ENCODE results near the gene RGS18.
"Not testable (repeated sequence)": the region's sequence is repeated elsewhere in the genome, so short reads cannot be mapped to it uniquely, and the experiment has no call there.

Gene RGS18

DNA sequence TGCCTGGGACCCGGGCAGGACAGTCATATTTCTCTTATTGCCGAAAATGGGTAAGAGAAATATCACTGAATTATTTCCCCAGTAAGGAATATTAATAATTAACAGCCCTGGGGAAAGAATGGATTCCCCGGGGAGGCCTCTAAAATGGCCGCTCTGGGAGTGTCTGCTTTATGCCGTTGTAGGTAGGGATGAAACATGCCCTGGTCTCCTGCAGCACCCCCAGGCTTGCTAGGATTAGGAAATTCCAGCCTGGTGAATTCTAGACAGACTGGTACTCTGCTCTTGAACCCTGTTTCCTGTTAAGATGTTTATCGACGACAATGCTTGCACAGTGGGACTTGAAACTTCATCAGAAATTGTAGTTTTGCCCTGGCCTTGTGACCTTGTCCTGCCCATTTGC is 6.7 kb downstream of the RGS18 start:
- DNase-seq (ENCODE audit: low read depth in 4 of 4, low spot score in 1 of 4) = not testable (repeated sequence)

DNA sequence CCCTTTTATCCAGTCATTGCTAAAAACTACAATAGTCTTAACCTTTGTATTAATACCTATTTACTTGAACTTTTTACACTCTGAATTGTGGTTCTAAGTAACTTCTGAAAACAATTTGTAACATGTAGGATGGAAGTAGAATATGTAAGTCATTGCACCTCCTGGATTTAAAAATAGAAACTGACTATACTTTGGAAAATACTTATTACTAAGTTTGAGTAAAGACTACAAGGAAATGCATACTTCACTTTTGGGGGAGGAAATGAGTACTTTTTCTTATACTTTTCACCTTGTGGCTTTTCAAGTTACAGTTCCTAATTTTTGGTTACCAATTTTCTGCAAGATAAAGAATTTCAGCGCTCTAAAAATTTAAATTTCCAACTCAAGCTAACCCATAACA is 8.7 kb downstream of the RGS18 start:
- DNase-seq (ENCODE audit: low read depth in 4 of 4, low spot score in 1 of 4) = no peak

DNA sequence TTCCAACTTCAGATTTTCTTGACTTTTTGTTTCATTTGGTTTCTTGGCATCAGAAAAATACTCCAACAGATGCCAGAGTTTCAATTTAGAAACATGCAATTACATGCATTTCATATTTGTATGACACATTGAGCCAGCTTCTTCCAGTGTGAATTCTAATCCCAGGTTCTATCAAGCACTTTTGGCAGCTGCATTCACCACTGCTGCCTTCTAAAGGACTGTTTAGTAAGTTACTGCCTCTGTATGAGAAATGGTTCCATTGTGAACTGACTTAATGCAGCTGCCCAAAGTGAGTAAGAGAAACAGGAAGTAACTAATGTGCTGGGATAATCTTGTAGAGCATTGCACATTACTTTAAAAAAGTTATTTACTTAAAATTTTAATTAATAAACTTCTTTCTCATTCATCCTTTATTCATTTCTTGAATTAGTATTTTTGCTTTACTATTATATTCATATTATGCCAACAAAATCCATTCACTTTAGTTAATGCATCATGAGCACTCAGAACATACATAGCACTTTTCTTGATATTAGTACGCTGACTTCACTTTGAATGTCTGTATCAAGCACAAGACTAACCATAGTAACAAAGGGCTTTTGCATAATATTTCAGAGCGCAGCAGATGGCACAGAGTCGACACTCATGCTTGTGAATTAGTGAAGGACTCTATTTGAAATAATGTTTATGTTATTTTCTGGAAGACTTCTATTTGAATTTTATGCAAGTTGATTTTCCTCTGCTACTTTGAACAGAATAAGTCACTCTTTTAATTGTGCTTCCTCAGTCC is 9.8 kb downstream of the RGS18 start:
- no peak for DNase-seq (ENCODE audit: low read depth in 4 of 4, low spot score in 1 of 4)

DNA sequence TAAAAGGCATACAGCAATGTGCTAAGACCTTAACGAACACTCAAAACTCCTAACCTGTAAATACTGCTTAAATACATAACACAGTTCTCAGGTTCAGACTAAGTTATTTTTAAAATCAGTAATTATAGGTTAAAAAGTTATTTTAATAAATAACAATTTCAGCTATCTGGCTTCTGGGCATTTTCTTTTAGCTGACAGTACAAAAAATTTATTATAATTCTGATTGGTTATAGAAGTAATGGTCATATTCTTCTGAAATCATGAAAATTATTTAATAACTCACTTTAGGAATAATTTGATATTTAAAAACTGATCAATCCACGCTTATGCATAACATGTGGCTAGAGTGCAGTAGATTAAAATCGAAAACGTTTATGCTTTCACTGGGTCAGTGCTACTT is 10.7 kb downstream of the RGS18 start:
- DNase-seq (ENCODE audit: low read depth in 4 of 4, low spot score in 1 of 4) = no peak

DNA sequence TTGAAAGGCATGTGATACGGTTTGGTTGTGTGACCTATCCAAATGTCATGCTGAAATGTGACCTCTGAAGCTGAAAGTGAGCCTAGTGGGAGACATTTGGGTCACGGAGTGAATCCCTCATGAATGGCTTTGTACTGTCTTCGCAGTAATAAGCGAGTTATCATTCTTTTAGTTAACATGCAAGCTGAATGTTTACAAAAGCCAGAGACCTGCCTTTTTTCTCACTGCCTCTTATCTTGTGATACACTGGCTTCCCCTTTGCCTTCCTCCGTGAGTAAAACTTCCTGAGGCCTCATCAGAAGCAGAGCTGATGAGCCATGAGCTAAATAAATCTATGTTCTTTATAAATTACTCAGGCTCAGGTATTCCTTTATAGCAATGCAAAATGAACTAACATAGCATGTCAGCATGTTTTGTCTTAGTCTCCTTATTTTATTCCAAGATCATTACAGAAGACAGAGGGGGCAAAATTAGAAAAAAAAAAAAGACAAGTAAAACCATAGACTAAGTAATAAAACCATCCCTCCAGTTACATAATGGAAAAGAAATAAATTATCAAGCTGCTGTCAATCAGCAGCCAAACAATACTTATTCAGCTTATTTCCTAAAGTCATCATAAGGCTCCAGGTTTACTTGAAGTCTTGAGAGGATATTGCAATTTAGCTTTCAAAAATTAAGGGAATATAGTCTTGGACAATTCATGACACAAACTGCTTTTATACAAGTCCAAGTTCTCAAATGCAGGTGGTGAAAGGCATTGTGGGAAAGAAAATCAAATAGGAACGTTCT is 12.1 kb downstream of the RGS18 start:
- no peak for DNase-seq (ENCODE audit: low read depth in 4 of 4, low spot score in 1 of 4)

DNA sequence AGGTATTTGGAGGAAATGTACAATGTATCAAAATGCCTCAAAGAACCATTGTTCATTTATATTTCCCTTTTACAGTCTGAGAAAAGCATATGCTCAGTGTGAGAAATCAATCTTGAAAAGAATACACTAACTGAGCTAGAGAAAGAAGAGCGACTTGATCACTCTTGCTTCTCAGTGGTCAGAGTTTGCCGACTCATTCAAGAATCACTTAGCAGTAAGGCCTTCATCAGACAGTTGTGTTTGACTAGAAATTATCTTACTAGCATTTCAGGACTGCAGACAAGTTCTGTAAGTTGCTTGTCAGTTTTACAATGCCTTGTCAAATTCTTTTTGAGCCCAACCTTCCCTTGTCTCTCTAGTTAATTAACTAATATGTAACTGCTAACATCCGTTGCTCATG is 12.9 kb downstream of the RGS18 start:
- no peak for DNase-seq (ENCODE audit: low read depth in 4 of 4, low spot score in 1 of 4)

DNA sequence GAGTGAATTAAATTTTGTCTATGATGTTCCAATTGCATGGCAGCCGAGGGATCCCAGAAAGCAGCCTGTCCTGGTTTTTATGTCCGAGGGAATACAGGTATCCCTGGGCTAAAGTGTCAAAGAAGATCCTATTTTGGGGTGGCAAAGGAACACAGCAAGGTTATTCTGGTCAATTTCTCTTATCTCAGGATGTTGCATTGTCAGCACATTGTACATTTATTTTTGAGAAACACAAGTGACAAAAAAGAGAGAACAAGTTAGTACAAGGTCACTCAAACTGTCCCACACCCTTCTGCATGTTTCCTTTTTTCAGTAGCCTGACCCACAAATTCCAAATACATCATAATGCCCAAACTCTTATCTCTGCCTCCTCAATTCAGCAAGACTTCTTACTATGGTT is 17.7 kb downstream of the RGS18 start:
- no peak for DNase-seq (ENCODE audit: low read depth in 4 of 4, low spot score in 1 of 4)

DNA sequence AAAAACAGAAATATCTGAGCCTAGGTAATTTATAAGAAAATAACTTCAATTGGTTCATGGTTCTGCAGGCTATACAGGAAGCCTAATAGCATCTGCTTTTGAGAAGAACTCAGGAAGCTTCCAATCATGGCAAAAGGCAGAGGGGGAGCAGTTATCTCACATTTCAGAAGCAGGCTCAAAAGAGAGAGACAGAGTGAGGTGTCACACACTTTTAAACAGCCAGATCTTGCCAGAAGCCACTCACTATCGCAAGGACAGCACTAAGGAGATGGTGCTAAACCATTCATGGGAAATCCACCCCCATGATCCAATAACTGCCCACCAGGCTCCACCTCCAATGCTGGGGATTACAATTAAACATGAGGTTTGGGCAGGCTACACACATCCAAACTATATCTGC is 25.5 kb downstream of the RGS18 start:
- no peak for DNase-seq (ENCODE audit: low read depth in 4 of 4, low spot score in 1 of 4)

DNA sequence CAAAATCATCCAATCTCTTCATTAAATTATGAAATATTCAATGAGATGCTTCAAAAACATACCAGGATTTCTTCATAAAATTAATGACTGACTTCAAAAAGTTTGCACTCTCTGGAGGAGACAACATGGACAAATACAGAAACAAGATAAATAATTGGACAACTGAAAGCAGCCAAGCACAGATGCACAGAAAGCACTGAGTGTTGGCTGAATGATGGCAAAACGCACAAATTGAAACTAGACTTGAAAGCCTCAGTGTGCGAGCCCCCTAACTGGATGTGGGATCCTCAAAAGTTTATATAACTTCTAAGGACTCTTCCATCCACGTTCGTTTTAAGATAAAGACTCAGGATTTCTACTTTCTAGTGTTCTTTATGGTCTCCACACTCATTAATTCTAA is 27.9 kb downstream of the RGS18 start:
- no peak for DNase-seq (ENCODE audit: low read depth in 4 of 4, low spot score in 1 of 4)

DNA sequence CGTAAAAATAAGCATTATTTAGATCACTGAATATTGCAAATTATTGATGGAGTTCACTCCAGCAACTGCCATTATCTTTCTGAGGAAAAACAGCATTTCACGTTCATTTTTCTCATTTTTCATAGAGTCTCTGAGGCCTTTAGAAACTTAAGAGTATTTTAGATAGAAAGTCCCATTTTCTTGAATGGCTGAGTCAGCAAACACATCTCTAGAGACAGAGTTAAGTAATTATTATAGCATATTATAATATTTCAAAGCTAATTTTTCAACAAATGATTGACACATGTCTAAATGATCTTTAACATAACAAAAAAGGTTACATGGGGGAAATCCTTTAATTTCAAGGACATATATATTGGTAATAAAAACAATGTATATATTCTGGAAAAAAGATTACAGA is 31.8 kb downstream of the RGS18 start:
- DNase-seq (ENCODE audit: low read depth in 4 of 4, low spot score in 1 of 4) = no peak

DNA sequence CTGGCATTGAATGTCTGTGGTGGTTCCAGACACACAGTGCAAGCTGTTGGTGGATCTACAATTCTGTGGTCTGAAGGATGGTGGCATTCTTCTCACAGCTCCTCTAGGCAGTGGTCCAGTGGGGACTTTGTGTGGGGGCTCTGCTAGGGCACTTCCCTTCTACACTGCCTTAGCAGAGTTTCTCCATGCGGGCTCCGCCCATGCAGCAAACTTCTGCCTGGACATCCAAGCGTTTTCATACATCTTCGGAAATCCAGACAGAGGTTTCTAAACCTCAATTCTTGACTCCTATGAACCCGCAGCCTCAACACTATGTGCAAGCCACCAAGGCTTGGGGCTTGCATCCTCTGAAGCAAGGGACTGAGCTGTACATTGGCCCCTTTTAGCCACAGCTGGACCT is 43.0 kb downstream of the RGS18 start:
- no peak for DNase-seq (ENCODE audit: low read depth in 4 of 4, low spot score in 1 of 4)

DNA sequence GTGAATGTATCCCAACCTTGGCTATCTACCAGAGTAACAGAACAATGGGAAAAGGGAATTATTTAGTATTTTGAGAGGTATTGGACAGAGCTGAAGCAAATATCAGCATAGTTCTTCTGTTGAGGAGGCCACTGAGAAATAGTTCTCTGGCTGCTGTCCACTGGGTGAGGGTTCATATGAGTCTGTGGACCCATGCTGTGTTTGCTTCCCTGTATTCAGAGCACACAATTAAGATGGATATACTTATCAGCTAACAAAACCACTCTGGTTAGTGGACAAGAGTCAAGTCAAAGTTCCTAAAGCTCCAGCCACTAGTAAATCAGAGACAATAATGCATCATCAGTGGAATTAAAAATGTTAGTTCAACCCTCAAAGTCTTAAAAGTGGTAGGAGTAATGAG is 66.1 kb downstream of the RGS18 start:
- no peak for DNase-seq (ENCODE audit: low read depth in 4 of 4, low spot score in 1 of 4)

DNA sequence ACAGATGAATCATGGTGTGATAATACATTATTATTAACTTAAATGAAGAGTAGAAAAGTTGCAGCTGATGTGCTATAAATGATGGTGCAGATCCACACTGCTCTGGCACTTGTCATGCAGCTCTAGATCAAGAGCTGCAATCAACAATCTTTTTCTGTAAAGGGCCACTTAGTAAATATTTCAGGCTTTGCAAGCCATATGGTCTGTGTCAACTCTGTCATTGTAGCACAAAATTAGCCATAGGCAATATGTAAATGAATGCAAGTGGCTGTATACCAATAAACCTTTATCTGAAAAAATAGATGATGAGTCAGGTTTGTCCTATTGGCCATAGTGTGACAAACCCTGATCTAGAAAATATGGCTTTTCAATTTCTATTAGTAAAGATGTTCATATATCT is 66.6 kb downstream of the RGS18 start:
- DNase-seq (ENCODE audit: low read depth in 4 of 4, low spot score in 1 of 4) = no peak

DNA sequence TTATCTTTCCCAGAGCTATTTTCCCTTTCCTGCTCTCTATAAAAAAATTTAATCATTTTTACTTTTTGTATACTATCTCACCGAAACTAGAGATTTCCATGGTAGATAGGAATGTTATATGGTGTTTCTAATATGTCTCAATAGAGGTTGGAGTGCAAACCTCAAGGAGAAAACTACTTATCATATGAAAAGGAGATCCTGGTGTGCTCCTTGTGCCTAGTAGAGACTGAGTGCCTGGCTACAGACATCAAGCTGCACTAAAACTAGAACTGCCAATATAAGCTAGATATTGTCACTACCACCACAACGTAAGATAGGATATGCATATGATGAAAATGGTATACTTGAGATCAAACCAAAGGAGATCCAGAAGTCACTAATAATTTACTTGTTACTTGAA is 67.0 kb downstream of the RGS18 start:
- no peak for DNase-seq (ENCODE audit: low read depth in 4 of 4, low spot score in 1 of 4)

DNA sequence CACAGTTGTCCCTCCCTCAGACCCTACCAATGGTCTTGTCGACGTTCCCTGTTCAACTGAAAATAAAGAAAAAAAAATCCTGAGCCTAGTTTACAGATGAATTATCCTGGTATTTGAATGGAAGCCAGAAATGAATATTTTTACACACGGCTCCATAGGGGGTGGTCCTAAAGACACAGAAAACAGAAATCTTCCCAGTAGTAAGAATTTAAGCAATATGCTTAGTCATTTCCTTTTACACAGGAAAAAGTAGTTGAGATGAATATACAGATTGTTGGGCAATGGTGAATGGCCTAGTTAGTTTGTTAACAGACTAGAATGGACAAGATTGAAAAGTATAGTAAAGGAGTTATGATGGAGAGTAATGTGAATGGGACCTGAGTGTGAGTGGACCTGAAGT is 67.4 kb downstream of the RGS18 start:
- no peak for DNase-seq (ENCODE audit: low read depth in 4 of 4, low spot score in 1 of 4)

DNA sequence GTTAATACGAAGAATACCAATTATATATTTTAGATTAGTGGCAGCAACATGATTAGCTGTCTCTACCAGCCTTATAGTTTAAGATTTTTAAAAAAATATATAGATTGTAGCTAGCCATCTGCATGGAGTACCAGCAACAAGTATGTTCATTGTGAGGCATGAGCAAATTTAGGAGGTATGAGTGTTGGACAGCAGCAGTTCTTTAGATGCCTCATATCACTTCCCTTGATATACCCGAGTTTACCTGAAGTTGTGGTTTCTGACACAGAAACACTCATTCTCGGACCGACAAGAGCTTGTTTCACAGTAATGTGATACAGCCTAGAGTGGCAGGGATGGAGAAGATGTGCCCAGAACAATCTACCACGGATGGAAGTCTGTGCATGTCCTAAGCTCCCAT is 69.1 kb downstream of the RGS18 start:
- no peak for DNase-seq (ENCODE audit: low read depth in 4 of 4, low spot score in 1 of 4)

DNA sequence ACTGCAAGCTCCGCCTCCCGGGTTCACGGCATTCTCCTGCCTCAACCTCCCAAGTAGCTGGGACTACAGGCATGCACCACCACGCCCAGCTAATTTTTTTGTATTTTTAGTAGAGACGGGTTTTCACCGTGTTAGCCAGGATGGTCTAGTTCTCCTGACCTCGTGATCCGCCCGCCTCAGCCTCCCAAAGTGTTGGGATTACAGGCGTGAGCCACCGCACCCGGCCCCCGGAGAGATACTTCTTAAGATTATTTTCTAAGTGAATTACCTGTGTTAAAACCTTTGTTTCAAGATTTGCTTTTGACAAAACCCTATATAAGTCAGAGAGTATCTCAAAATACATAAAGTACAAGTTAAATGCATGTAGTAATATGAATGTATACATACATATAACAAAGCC is 69.7 kb downstream of the RGS18 start:
- DNase-seq (ENCODE audit: low read depth in 4 of 4, low spot score in 1 of 4) = not testable (repeated sequence)

DNA sequence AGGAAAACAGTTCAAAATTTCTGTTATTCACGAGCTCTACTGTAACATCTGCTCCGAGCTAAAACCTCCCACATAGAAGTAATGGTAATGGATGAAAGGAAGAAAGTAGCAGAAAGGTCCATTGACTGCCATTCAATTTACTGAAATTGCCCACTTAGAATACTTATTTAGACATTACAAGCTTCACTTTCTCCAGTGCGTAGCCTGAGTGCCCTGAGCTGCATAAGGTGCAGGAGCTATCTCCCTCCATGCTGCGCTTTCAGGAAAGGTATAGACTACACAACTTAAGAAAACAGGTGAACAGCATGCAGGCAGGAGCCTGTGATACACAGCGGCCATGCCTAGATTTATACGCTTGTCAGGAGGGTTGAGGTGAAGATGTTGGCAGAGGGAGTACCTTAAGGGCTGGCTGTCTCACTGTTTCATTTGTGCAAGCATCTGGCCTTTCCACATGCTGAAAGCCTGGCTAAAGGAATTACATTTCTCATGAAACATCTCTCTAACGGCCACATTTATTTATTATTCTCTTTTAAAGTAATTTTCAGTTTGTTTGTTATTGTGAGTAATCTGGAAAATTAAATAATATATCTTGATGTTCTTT is 74.7 kb downstream of the RGS18 start:
- no peak for DNase-seq (ENCODE audit: low read depth in 4 of 4, low spot score in 1 of 4)

DNA sequence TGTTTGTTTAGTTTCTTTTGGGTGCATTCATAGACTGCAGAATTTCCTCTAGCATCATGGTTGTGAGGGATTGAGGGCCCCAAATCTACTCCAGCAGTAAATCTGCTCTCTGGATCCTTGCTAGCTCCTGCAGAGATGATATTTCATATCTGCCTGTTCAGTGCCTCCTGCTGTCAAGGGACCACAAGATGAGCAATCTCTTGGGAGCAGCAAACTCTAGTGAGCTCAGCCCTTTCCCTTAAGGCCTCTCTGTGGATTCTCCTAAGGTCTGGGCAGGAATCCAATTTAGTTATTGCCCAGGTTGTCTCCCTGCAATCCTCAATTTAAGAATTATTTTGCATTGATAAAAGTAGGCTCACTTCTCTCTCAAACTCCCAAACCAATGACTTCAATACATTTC is 76.9 kb downstream of the RGS18 start:
- no peak for DNase-seq (ENCODE audit: low read depth in 4 of 4, low spot score in 1 of 4)
